Mesenchymal stem cell (in vitro differentiated cells and primary cell): ENCODE measurements around the gene TTLL10.
"Not testable (repeated sequence)": the region's sequence is repeated elsewhere in the genome, so short reads cannot be mapped to it uniquely, and the experiment has no call there.

Experiments used
- DNase-seq: peaks from one replicate; pipeline ENCODE4 v3.0.0-alpha.2; 2013
- H2AFZ ChIP-seq: one replicate; pipeline ENCODE4 v1.6.1; 2013; ENCODE audit warnings: low read depth, mild to moderate bottlenecking, control low read depth, inconsistent platforms, low read length, moderate library complexity
- H2AK5ac ChIP-seq: 2 replicates; pipeline ENCODE4 v1.6.1; 2013; ENCODE audit warnings: low read length, moderate library complexity, mild to moderate bottlenecking, inconsistent platforms; ENCODE audit not compliant: severe bottlenecking
- H2BK120ac ChIP-seq: one replicate; pipeline ENCODE4 v1.6.1; 2013; ENCODE audit warnings: low read depth, mild to moderate bottlenecking, inconsistent platforms, low read length, moderate library complexity
- H2BK12ac ChIP-seq, 2 experiments: one replicate each; pipeline ENCODE4 v1.6.1; 2013; ENCODE audit warnings: inconsistent platforms in 2 of 2, low read length in 2 of 2, mild to moderate bottlenecking in 2 of 2, moderate library complexity in 2 of 2, control low read depth in 1 of 2
- H2BK15ac ChIP-seq: one replicate; pipeline ENCODE4 v1.6.1; 2013; ENCODE audit warnings: mild to moderate bottlenecking, low read depth, inconsistent platforms; ENCODE audit not compliant: poor library complexity, severe bottlenecking
- H2BK5ac ChIP-seq: 2 replicates; pipeline ENCODE4 v1.6.1; 2013; ENCODE audit warnings: low read depth, mild to moderate bottlenecking, low read length, control low read depth, inconsistent platforms; ENCODE audit not compliant: poor library complexity, severe bottlenecking
- H3K14ac ChIP-seq, 2 experiments: one replicate each; pipeline ENCODE4 v1.6.1; 2013; ENCODE audit warnings: inconsistent platforms in 2 of 2, low read length in 2 of 2, control low read depth in 1 of 2, mild to moderate bottlenecking in 1 of 2, moderate library complexity in 1 of 2
- H3K18ac ChIP-seq, 2 experiments: one replicate each; pipeline ENCODE4 v1.6.1; 2013; ENCODE audit warnings: inconsistent platforms in 2 of 2, low read length in 2 of 2, control low read depth in 1 of 2, low read depth in 1 of 2, mild to moderate bottlenecking in 1 of 2
- H3K23ac ChIP-seq, 2 experiments: one replicate each; pipeline ENCODE4 v1.6.1; 2013; ENCODE audit warnings: inconsistent platforms in 2 of 2, low read length in 2 of 2, mild to moderate bottlenecking in 2 of 2, moderate library complexity in 2 of 2, control low read depth in 1 of 2
- H3K27ac ChIP-seq: 2 replicates; pipeline ENCODE4 v1.5.1; 2013; ENCODE audit warnings: mild to moderate bottlenecking, moderate library complexity, low read length, control low read depth, inconsistent platforms; ENCODE audit not compliant: poor library complexity, severe bottlenecking
- H3K27me3 ChIP-seq, 2 experiments: 2 replicates each; pipeline versions ENCODE4 v1.6.1 to v1.7.0; 2013; ENCODE audit warnings: low read length in 2 of 2, mild to moderate bottlenecking in 2 of 2, moderate library complexity in 2 of 2, control low read depth in 1 of 2, inconsistent platforms in 1 of 2; ENCODE audit not compliant: control insufficient read depth in 1 of 2, insufficient read depth in 1 of 2
- H3K36me3 ChIP-seq, 2 experiments: 2 replicates each; pipeline versions ENCODE4 v1.6.1 to v1.7.0; 2013; ENCODE audit warnings: low read length in 2 of 2, control low read depth in 1 of 2, inconsistent platforms in 1 of 2, low read depth in 1 of 2, mild to moderate bottlenecking in 1 of 2; ENCODE audit not compliant: insufficient read depth in 2 of 2, control insufficient read depth in 1 of 2
- H3K4ac ChIP-seq, 2 experiments: one replicate each; pipeline ENCODE4 v1.6.1; 2013; ENCODE audit warnings: inconsistent platforms in 2 of 2, low read length in 2 of 2, mild to moderate bottlenecking in 2 of 2, moderate library complexity in 2 of 2, control low read depth in 1 of 2, low read depth in 1 of 2
- H3K4me1 ChIP-seq: 2 replicates; pipeline ENCODE4 v1.6.1; 2013; ENCODE audit warnings: low read depth, low read length, control low read depth; ENCODE audit not compliant: control insufficient read depth, insufficient read depth
- H3K4me2 ChIP-seq: 2 replicates; pipeline ENCODE4 v1.6.1; 2013; ENCODE audit warnings: low read length, mild to moderate bottlenecking, inconsistent platforms; ENCODE audit not compliant: poor library complexity, severe bottlenecking
- H3K4me3 ChIP-seq, 2 experiments: 2 replicates each; pipeline versions ENCODE4 v1.5.1 to v1.7.0; 2013; ENCODE audit warnings: low read length in 2 of 2, mild to moderate bottlenecking in 2 of 2, control low read depth in 1 of 2, low read depth in 1 of 2; ENCODE audit not compliant: insufficient read depth in 1 of 2
- H3K79me1 ChIP-seq: replicated peaks from 2 replicates; pipeline ENCODE4 v1.6.1; 2013; ENCODE audit warnings: mild to moderate bottlenecking, control low read depth, low read length, inconsistent platforms; ENCODE audit not compliant: poor library complexity, severe bottlenecking
- H3K9ac ChIP-seq: 2 replicates; pipeline ENCODE4 v1.7.0; 2013; ENCODE audit warnings: mild to moderate bottlenecking, low read length, moderate library complexity
- H3K9me3 ChIP-seq: 2 replicates; pipeline ENCODE4 v1.7.0; 2013; ENCODE audit warnings: mild to moderate bottlenecking, low read length; ENCODE audit not compliant: control insufficient read depth
- H4K8ac ChIP-seq: one replicate; pipeline ENCODE4 v1.6.1; 2013; ENCODE audit warnings: inconsistent platforms, mild to moderate bottlenecking, low read length, moderate library complexity
- H4K91ac ChIP-seq: one replicate; pipeline ENCODE4 v1.6.1; 2013; ENCODE audit warnings: mild to moderate bottlenecking, low read length, inconsistent platforms
- WGBS: methylation state at CpG from one replicate; pipeline ENCODE4 v1.1.7; 2013; ENCODE audit warnings: mixed read lengths; 5-methylcytosine and 5-hydroxymethylcytosine counted together

The TTLL10 gene

GRCh38 chr1:1142352-1142751 is 31.3 kb upstream of the TTLL10 start:
- Histone ChIP-seq H3K36me3 (peaks cover 0 to 24% of the 10 kb centered on the region in 2 experiments), H3K27me3 (peaks cover 3 to 40% of the 10 kb centered on the region in 2 experiments), H3K4me1 (peaks cover 17% of the 10 kb centered on the region)
- H2BK12ac ChIP-seq, DNase-seq, H3K9me3 ChIP-seq, H3K18ac ChIP-seq, H3K4me2 ChIP-seq, H3K4me3 ChIP-seq, H3K23ac ChIP-seq, H2AK5ac ChIP-seq, H3K4ac ChIP-seq, H3K27ac ChIP-seq, H3K14ac ChIP-seq, H4K91ac ChIP-seq, H3K9ac ChIP-seq, H2BK120ac ChIP-seq, H3K79me1 ChIP-seq, H2AFZ ChIP-seq, H4K8ac ChIP-seq, H2BK15ac ChIP-seq, H2BK5ac ChIP-seq: not testable (repeated sequence)
- 55% methylated on average over 15 of the region's 15 CpGs for WGBS

DNA sequence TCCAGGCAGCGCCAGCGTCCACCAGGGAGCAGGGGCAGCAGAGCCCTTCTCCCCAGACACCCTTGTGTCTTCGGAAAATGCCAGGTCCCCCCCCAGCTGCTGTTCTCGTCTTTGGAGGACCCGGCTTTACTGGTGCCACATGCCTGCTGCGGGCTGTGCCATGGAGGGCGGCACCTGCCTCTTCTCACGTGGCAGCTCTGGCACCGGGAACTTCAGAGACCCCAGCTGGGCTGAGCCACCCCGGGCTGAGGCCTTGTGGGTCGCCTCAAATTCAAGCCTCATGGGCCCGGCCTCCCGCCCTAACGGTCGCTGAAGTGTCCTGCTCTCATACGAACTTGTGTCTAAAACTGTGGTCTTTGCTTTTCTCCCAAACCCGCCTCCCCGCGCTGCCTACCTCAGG is 30.8 kb upstream of the TTLL10 start:
- Histone ChIP-seq H4K8ac (no peak overlapping the region), H2BK5ac (no peak overlapping the region), H2BK12ac (no peak overlapping the region), H3K4me1 (peaks cover 16% of the 10 kb centered on the region), H3K23ac (no peak overlapping the region), H3K79me1 (peaks cover 4% of the 10 kb centered on the region), H2AK5ac (no peak overlapping the region), H3K9me3 (no peaks in the 10 kb centered on the region), H3K4me2 (no peak overlapping the region), H4K91ac (no peak overlapping the region), H3K4ac (no peak overlapping the region), H3K18ac (no peak overlapping the region), H3K36me3 (peaks cover 0 to 24% of the 10 kb centered on the region in 2 experiments), H2AFZ (no peak overlapping the region), H3K9ac (no peak overlapping the region), H2BK120ac (no peak overlapping the region), H3K4me3 (no peak overlapping the region), H2BK15ac (peak overlapping the region; percentile 57), H3K14ac (no peak overlapping the region), H3K27ac (no peak overlapping the region), H3K27me3 (peaks cover under 1 to 37% of the 10 kb centered on the region in 2 experiments)
- no peak for DNase-seq
- 89% methylated on average over 19 of the region's 19 CpGs for WGBS

- no peak overlapping the region for H2BK15ac ChIP-seq
- no peak overlapping the region for H2AFZ ChIP-seq
- DNase-seq = no peak
- no peak overlapping the region for H3K27ac ChIP-seq
- H3K4ac ChIP-seq = no peak overlapping the region
- H3K4me1 ChIP-seq = peaks cover 16% of the 10 kb centered on the region
- no peak overlapping the region for H3K18ac ChIP-seq
- WGBS = 89% methylated on average over 12 of the region's 14 CpGs
- no peak overlapping the region for H4K8ac ChIP-seq
- no peak overlapping the region for H4K91ac ChIP-seq
- peaks cover 4% of the 10 kb centered on the region for H3K79me1 ChIP-seq
- peaks cover 0 to 29% of the 10 kb centered on the region in 2 experiments for H3K36me3 ChIP-seq
- H3K9ac ChIP-seq = no peak overlapping the region
- peaks cover 0 to 39% of the 10 kb centered on the region in 2 experiments for H3K27me3 ChIP-seq
- H3K4me2 ChIP-seq = no peak overlapping the region
- no peak overlapping the region for H3K4me3 ChIP-seq
- H2BK5ac ChIP-seq = no peak overlapping the region
- no peak overlapping the region for H2BK120ac ChIP-seq
- H2BK12ac ChIP-seq = no peak overlapping the region
- H3K23ac ChIP-seq = no peak overlapping the region
- no peak overlapping the region for H2AK5ac ChIP-seq
- H3K14ac ChIP-seq = no peak overlapping the region
- no peaks in the 10 kb centered on the region for H3K9me3 ChIP-seq
Observed at GRCh38 chr1:1143636-1144035, 30.0 kb upstream of the TTLL10 start.

DNA sequence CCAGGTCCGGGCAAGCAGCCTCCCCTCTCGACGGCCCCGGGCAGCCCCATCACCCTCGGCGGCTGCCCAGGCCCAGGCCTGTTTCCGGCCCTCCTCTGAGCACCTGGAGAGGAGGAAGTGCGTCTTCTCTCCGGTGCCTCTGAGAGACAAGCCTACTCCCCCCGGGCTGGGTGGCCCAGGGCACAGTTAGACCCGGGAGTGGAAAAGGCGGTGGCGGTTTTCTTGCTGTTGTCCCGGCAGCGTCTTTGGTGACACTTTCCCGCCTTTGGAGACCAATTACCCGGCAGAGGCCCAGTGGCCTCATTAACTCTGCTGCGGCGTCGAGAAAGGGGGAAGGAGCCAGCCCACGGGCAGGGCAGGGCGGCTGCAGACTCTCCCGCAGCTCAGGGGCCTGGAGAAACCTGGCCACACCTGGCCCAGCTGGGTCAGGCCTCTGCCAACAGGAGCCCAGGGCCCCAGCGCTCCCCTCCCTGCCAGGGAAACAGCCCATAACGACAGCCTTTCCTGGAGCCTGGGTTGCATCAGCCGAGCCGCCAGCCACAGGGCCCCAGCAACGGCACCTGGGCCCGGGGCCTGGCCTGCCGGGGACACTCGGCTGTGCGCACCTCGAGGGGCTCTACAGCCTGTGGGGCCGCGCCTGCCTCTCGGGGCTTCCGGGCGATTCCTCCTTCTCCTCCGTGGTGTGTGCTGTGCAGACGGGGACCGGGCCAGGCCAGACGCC is 29.4 kb upstream of the TTLL10 start:
- peaks cover 4% of the 10 kb centered on the region for H3K79me1 ChIP-seq
- H3K14ac ChIP-seq = no peak overlapping the region
- H3K4me1 ChIP-seq = peaks cover 16% of the 10 kb centered on the region
- H2BK15ac ChIP-seq = no peak overlapping the region
- no peak overlapping the region for H2BK120ac ChIP-seq
- no peak for DNase-seq
- H3K27me3 ChIP-seq = peaks cover 0 to 36% of the 10 kb centered on the region in 2 experiments
- no peaks in the 10 kb centered on the region for H3K9me3 ChIP-seq
- H3K27ac ChIP-seq = no peak overlapping the region
- H2AK5ac ChIP-seq = no peak overlapping the region
- 71% methylated on average over 42 of the region's 42 CpGs for WGBS
- H3K23ac ChIP-seq = no peak overlapping the region
- no peak overlapping the region for H2AFZ ChIP-seq
- no peak overlapping the region for H3K18ac ChIP-seq
- peaks cover 0 to 32% of the 10 kb centered on the region in 2 experiments for H3K36me3 ChIP-seq
- H4K91ac ChIP-seq = no peak overlapping the region
- H3K4me2 ChIP-seq = no peak overlapping the region
- H2BK12ac ChIP-seq = no peak overlapping the region
- no peak overlapping the region for H3K4me3 ChIP-seq
- no peak overlapping the region for H3K9ac ChIP-seq
- H2BK5ac ChIP-seq = peak overlapping the region; percentile 11
- no peak overlapping the region for H3K4ac ChIP-seq
- H4K8ac ChIP-seq = peak overlapping the region; percentile 23
